Esophagus muscularis mucosa (tissue), 4 donors: ENCODE results near the gene ZFHX3.

Experiments used
- CTCF ChIP-seq, 3 experiments: fragments of 200-600 bp in 2 of 3; fragments of 450-650 bp in 1 of 3; sonication (generic) in 2 of 3; IDR thresholded peaks; one replicate each; pipeline ENCODE4 v1.5.1; 2017 to 2019; ENCODE audit warnings: antibody characterized with exemption in 3 of 3, mild to moderate bottlenecking in 2 of 3, moderate library complexity in 1 of 3
- EP300 ChIP-seq: sonication (generic); formaldehyde crosslinking; IDR thresholded peaks from one replicate; pipeline ENCODE4 v1.6.1; 2017; ENCODE audit warnings: antibody characterized with exemption
- POLR2AphosphoS5 ChIP-seq, 2 donors: sonication (generic); formaldehyde crosslinking; IDR thresholded peaks; one replicate each; pipeline ENCODE4 v1.6.1; 2017; ENCODE audit warnings: antibody characterized with exemption in 2 of 2

- TF ChIP-seq EP300 (no peak), CTCF (IDR thresholded peaks at IDR 0.05) (no peak), POLR2AphosphoS5 (IDR thresholded peaks at IDR 0.05) (no peak)
These were observed 121.5 kb downstream of the ZFHX3 start for GRCh38 chr16:72926177-72927070.
